Lung (tissue), 12 donors: ENCODE data around the gene ONECUT3. TPM values are rescaled to one million over a fixed set of nuclear protein-coding genes. Genes with fewer than 3 reads are reported as not detected.

Experiments used
- ATAC-seq: fragments of 200-7000 bp; cut with Tn5 transposase; one replicate; pipeline ENCODE4 v1.9.1; 2020; ENCODE audit warnings: moderate number of reproducible peaks; ENCODE audit not compliant: insufficient read depth, low FRiP score
- DNase-seq, 3 donors: peaks; one replicate each; pipeline ENCODE4 v3.0.0-alpha.2; 2013 to 2017
- H3K27ac ChIP-seq, 2 donors: one replicate each; pipeline ENCODE4 v1.5.1; 2013; ENCODE audit warnings: mild to moderate bottlenecking in 2 of 2, moderate library complexity in 2 of 2, control low read depth in 1 of 2, inconsistent platforms in 1 of 2, low read depth in 1 of 2, low read length in 1 of 2
- H3K27me3 ChIP-seq, 3 donors: one replicate each; pipeline ENCODE4 v1.5.1; 2013; ENCODE audit warnings: low read length in 2 of 3; ENCODE audit not compliant: control insufficient read depth in 3 of 3, insufficient read depth in 3 of 3
- H3K36me3 ChIP-seq, 4 donors: one replicate each; pipeline ENCODE4 v1.5.1; 2013; ENCODE audit warnings: low read length in 4 of 4, mild to moderate bottlenecking in 1 of 4, moderate library complexity in 1 of 4; ENCODE audit not compliant: control insufficient read depth in 4 of 4, insufficient read depth in 4 of 4
- H3K4me1 ChIP-seq, 5 donors: one replicate each; pipeline ENCODE4 v1.5.1; 2013; ENCODE audit warnings: low read length in 5 of 5, mild to moderate bottlenecking in 2 of 5, moderate library complexity in 1 of 5; ENCODE audit not compliant: control insufficient read depth in 5 of 5, insufficient read depth in 5 of 5
- H3K4me3 ChIP-seq: one replicate; pipeline ENCODE4 v1.5.1; 2013; ENCODE audit warnings: mild to moderate bottlenecking, control low read depth, moderate library complexity
- H3K9ac ChIP-seq, 2 donors: one replicate each; pipeline ENCODE4 v1.5.1; 2013; ENCODE audit warnings: low read length in 2 of 2, control low read depth in 1 of 2; ENCODE audit not compliant: insufficient read depth in 1 of 2
- H3K9me3 ChIP-seq, 4 donors: one replicate each; pipeline ENCODE4 v1.5.1; 2013; ENCODE audit warnings: low read length in 3 of 4, mild to moderate bottlenecking in 1 of 4, moderate library complexity in 1 of 4; ENCODE audit not compliant: control insufficient read depth in 4 of 4, insufficient read depth in 3 of 4
- WGBS, 2 donors: extraction: QIAGEN DNeasy Blood & Tissue Kit; methylation state at CpG; one replicate each; pipeline ENCODE4 v1.1.7; 2013; 5-methylcytosine and 5-hydroxymethylcytosine counted together
- polyA plus RNA-seq, 2 donors: library from polyadenylated mRNA; stranded (reverse); fragments of 200-250 nt; gene quantifications; one replicate each; pipeline ENCODE4 v1.2.1, GENCODE V29; 2013
- total RNA-seq, 2 donors: library from RNA; depleted of rRNA in 1 of 2; stranded (reverse); fragments of >200 nt in 1 of 2; gene quantifications; one replicate each; pipeline ENCODE4 v1.2.1, GENCODE V29; 2014 to 2021
- TF ChIP-seq, protein P1 (sequence below): IDR thresholded peaks from 2 replicates; pipeline ENCODE4 v1.5.1; 2012; ENCODE audit warnings: mild to moderate bottlenecking; ENCODE audit errors: control extremely low read depth, extremely low read depth
- donor health status: control.
- donor health status: control.
- donor health status: Bipolar disorder and iron deficiency.
- donor health status: healthy.
- donor health status: DM: yes; HTN: yes; CAD: no.

ONECUT3 gene
- total and polyA plus RNA-seq, 4 donors: not detected

DNA sequence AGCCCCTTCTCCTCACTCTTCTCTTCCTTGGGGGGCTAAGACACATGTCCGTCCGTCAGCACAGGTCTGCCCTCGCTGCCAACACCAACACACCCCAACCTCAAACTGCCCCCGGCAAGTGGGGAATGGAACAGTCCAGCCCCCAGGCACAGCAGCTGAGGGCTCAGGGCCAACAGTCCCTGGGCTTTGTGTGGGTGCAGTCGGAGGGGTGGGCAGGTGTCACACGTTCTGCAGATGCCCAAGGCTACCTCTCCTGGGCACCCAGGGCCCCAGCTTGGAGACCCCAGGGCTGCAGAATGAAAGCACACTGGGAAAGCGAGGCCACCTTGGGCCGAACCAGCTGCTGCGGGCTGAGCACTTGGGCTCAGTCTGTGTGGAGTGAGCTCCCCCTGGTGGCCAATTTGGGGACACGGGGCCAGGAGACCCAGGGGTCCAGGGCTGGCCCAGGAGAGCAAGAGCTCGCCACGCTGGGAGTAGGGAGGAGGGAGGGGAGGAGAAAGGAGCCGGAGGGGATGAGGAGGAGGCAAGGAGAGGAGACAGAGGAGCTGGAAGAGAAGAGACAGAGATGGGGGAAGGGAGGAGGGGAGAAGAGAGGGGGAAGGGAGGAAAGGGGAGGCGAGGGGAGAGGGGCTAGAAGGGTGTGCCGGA, 72.7 kb downstream of the ONECUT3 start:
- Histone ChIP-seq H3K4me1 (peaks cover 0 to 3% (median 0%) of the 10 kb centered on the region in 5 donors), H3K9ac (no peak overlapping the region), H3K36me3 (peaks cover 0 to 63% (median 2%) of the 10 kb centered on the region in 4 donors), H3K4me3 (no peak overlapping the region), H3K27me3 (no peaks in the 10 kb centered on the region), H3K9me3 (no peaks in the 10 kb centered on the region), H3K27ac (no peak overlapping the region)
- peak; percentile 49 for ATAC-seq
- TF ChIP-seq, protein P1, sequence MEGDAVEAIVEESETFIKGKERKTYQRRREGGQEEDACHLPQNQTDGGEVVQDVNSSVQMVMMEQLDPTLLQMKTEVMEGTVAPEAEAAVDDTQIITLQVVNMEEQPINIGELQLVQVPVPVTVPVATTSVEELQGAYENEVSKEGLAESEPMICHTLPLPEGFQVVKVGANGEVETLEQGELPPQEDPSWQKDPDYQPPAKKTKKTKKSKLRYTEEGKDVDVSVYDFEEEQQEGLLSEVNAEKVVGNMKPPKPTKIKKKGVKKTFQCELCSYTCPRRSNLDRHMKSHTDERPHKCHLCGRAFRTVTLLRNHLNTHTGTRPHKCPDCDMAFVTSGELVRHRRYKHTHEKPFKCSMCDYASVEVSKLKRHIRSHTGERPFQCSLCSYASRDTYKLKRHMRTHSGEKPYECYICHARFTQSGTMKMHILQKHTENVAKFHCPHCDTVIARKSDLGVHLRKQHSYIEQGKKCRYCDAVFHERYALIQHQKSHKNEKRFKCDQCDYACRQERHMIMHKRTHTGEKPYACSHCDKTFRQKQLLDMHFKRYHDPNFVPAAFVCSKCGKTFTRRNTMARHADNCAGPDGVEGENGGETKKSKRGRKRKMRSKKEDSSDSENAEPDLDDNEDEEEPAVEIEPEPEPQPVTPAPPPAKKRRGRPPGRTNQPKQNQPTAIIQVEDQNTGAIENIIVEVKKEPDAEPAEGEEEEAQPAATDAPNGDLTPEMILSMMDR: peak; percentile 71
- DNase-seq: peak; percentile 77 to 84 (median 79)
- 43 to 51% methylated on average over 15 of the region's 15 CpGs for WGBS, 2 donors

DNA sequence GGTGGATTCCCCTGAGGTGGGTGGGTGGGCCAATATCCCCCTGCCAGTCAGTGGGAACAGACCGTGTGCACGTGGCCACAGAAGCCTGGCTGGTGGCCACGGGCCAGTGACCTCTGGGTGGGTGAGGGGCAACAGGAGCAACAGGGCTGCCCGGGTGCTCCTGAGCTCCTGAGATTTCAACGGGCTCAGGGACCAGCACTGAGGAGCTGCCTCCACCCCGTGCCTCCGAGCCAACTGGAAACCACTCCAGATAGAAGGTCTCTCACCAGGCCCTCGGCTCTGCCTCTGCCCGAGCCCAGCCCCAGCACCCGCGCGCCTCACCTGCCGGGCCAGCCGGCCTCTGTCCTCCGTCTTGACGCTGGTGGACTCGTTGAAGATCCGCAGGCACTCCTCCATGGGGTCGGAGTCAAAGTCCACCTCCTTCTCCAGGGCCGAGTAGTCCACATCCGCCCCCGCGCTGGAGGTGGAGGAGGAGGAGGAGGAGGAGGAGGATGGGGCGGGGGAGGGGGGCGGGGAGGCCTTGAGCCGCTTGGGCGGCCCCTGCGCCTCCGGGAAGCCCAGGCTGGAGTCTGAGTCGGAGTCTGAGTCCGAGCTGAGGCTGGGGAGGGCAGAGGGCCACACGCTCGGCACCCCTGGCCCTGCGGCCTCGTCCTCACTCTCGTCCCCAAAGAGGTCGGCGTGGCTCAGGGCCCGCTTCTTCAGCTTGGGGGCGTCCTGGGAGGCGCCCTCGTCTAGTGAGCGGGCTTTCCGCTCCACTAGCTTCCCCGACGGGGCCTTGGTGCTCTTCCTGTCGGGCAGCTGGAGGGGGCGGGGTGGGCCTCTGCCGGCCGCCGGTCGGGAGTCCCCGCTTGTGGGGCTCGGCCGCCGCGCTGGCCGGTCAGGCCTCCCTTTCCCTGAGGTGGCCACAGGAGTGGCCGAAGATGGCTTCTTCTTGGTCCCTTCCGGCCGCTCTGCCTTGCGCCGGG, 73.5 kb downstream of the ONECUT3 start:
- ATAC-seq: no peak
- Histone ChIP-seq H3K27me3 (no peaks in the 10 kb centered on the region), H3K4me3 (no peak overlapping the region), H3K9ac (no peak overlapping the region), H3K4me1 (peaks cover 0 to 3% (median 0%) of the 10 kb centered on the region in 5 donors), H3K27ac (no peak overlapping the region), H3K9me3 (no peaks in the 10 kb centered on the region), H3K36me3 (peaks cover 0 to 58% (median 2%) of the 10 kb centered on the region in 4 donors)
- TF ChIP-seq, protein P1: no peak
- DNase-seq: no peak
- 79 to 81% methylated on average over 47 to 63 of the region's 63 CpGs for WGBS, 2 donors

DNA sequence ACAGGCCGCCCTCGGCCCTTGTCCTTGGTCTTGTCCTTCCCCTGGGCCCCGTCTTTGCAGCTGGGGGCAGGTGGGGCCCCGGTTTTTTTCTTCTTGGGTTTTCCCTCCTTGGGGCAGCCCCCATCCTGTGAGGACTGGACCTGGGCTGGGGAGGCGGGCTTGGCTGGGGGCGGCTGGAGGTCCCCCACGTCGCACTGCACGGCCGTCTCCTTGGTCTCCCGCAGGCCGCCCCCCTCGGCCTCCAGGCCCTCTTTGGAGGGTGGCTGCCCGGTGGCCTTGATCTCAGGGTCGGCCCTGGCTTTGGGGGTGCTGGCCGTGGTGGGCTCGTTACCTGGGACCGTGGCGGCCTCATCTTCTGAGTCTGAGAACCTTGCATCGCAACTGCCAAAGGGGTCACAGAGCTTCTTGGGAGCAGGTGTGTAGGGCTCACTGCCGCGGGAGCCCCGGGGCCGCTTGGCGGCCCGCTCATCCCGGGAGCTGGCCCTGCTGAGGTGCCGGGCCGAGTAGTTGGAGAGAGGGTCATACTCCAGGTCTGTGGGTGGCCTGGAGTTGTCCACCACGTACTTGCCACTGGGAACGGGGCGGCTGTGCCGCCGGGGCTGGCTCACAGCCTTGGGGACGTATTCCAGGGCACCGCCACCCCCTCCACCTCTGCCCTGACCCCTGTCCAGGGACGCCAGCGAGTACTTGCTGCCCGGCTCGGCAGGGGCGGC, 74.4 kb downstream of the ONECUT3 start:
- Histone ChIP-seq H3K27me3 (no peaks in the 10 kb centered on the region), H3K9me3 (no peaks in the 10 kb centered on the region), H3K9ac (no peak overlapping the region), H3K27ac (no peak overlapping the region), H3K4me1 (peaks cover 0 to 3% (median 0%) of the 10 kb centered on the region in 5 donors), H3K4me3 (no peak overlapping the region), H3K36me3 (peaks cover 0 to 49% (median 2%) of the 10 kb centered on the region in 4 donors)
- ATAC-seq: no peak
- DNase-seq: no peak
- TF ChIP-seq, protein P1: no peak
- 93 to 95% methylated on average over 41 of the region's 41 CpGs for WGBS, 2 donors
